ENCODE results near the gene WNT9A.

The WNT9A gene

GRCh38 chr1:227949341-227949921, 1.7 kb upstream of the WNT9A start:
- in situ Hi-C loops (cut with HindIII; ENCODE audit: low sequenced_read_pairs) = no loop called here
- no peak for DNase-seq (ENCODE audit: low read depth, low spot score)
- no peak overlapping the region for H3K4me3 ChIP-seq (ENCODE audit: low read depth, low read length)
- TF ChIP-seq CTCF (IDR thresholded peaks at IDR 0.05; ENCODE audit: low read depth, low read length) = no peak

- in situ Hi-C loops (cut with HindIII; ENCODE audit: low sequenced_read_pairs) = no loop called here
- peak; percentile 19 for DNase-seq (ENCODE audit: low read depth, low spot score)
- TF ChIP-seq CTCF (IDR thresholded peaks at IDR 0.05; ENCODE audit: low read depth, low read length) = no peak
- peak overlapping the region; percentile 46 for H3K4me3 ChIP-seq (ENCODE audit: low read depth, low read length)
Measured at GRCh38 chr1:227948493-227949260, 945 bp upstream of the WNT9A start.

- peak overlapping the region; percentile 50 for H3K4me3 ChIP-seq (ENCODE audit: low read depth, low read length)
- TF ChIP-seq CTCF (IDR thresholded peaks at IDR 0.05; ENCODE audit: low read depth, low read length) = no peak
- in situ Hi-C loops (cut with HindIII; ENCODE audit: low sequenced_read_pairs) = no loop called here
- DNase-seq (ENCODE audit: low read depth, low spot score) = peak; percentile 54
Measured at GRCh38 chr1:227947386-227947675, 401 bp downstream of the WNT9A start.

- DNase-seq (ENCODE audit: low read depth, low spot score) = peak; percentile 71
- peak; percentile 68 for TF ChIP-seq CTCF (IDR thresholded peaks at IDR 0.05; ENCODE audit: low read depth, low read length)
- H3K4me3 ChIP-seq (ENCODE audit: low read depth, low read length) = peak overlapping the region; percentile 50
- in situ Hi-C loops (cut with HindIII; ENCODE audit: low sequenced_read_pairs) = no loop called here
Measured at GRCh38 chr1:227946624-227947385, 927 bp downstream of the WNT9A start.

GRCh38 chr1:227945891-227946623, 1.7 kb downstream of the WNT9A start:
- no peak for TF ChIP-seq CTCF (IDR thresholded peaks at IDR 0.05; ENCODE audit: low read depth, low read length)
- in situ Hi-C loops (cut with HindIII; ENCODE audit: low sequenced_read_pairs) = no loop called here
- peak overlapping the region; percentile 28 for H3K4me3 ChIP-seq (ENCODE audit: low read depth, low read length)
- DNase-seq (ENCODE audit: low read depth, low spot score) = peak; percentile 70

All from astrocyte of the spinal cord (primary cell).